Osteoblast (primary cell): ENCODE data around the gene CCDC110. TPM values are rescaled to one million over a fixed set of nuclear protein-coding genes. Genes with fewer than 3 reads are reported as not detected.

Experiments
- DNase-seq: peaks from one replicate; pipeline ENCODE4 v3.0.0; 2011; ENCODE audit warnings: low spot score, mixed read lengths; ENCODE audit not compliant: insufficient read length; ENCODE audit errors: missing footprints
- H2AFZ ChIP-seq: 2 replicates; pipeline ENCODE4 v1.6.0; 2011; ENCODE audit warnings: mild to moderate bottlenecking, low read length
- H3K27ac ChIP-seq: 2 replicates; pipeline ENCODE4 v1.5.1; 2011; ENCODE audit warnings: mild to moderate bottlenecking, low read depth, low read length, moderate library complexity
- H3K27me3 ChIP-seq: 2 replicates; pipeline ENCODE4 v1.6.0; 2012; ENCODE audit warnings: mild to moderate bottlenecking, control low read depth, inconsistent platforms, low read length, moderate library complexity; ENCODE audit not compliant: insufficient read depth
- H3K36me3 ChIP-seq: 2 replicates; pipeline ENCODE4 v1.5.1; 2011; ENCODE audit warnings: mild to moderate bottlenecking, low read length, control low read depth, moderate library complexity; ENCODE audit not compliant: insufficient read depth
- H3K4me1 ChIP-seq: 2 replicates; pipeline ENCODE4 v1.5.1; 2011; ENCODE audit warnings: mild to moderate bottlenecking, low read length, control low read depth, moderate library complexity; ENCODE audit not compliant: insufficient read depth
- H3K4me2 ChIP-seq: 2 replicates; pipeline ENCODE4 v1.6.0; 2011; ENCODE audit warnings: mild to moderate bottlenecking, low read length; ENCODE audit not compliant: insufficient read depth
- H3K4me3 ChIP-seq: fragments of 200-600 bp; sonication (generic); 3 replicates; pipeline ENCODE4 v1.5.1; 2012; ENCODE audit warnings: mild to moderate bottlenecking, low read length, inconsistent platforms; ENCODE audit not compliant: insufficient read depth
- H3K79me2 ChIP-seq: 2 replicates; pipeline ENCODE4 v1.6.0; 2012; ENCODE audit warnings: mild to moderate bottlenecking, low read length, control low read depth, inconsistent platforms; ENCODE audit not compliant: insufficient read depth
- H3K9me3 ChIP-seq: 2 replicates; pipeline ENCODE4 v1.5.1; 2011; ENCODE audit warnings: low read depth, low read length, control low read depth
- H4K20me1 ChIP-seq: 2 replicates; pipeline ENCODE4 v1.6.0; 2012; ENCODE audit warnings: mild to moderate bottlenecking, low read length, control low read depth; ENCODE audit not compliant: insufficient read depth
- total RNA-seq: library from RNA; depleted of rRNA; stranded (reverse); fragments of >200 nt; gene quantifications from 2 replicates; pipeline ENCODE4 v1.2.3, GENCODE V29; 2012
- TF ChIP-seq, protein P1 (sequence below): IDR thresholded peaks from 2 replicates; pipeline ENCODE4 v1.5.1; 2011; ENCODE audit warnings: mild to moderate bottlenecking, low read depth, low read length, moderate library complexity; ENCODE audit errors: extremely low read depth

The CCDC110 gene
- total RNA-seq, result 2.2 and 2.4 TPM in 2 replicates

DNA sequence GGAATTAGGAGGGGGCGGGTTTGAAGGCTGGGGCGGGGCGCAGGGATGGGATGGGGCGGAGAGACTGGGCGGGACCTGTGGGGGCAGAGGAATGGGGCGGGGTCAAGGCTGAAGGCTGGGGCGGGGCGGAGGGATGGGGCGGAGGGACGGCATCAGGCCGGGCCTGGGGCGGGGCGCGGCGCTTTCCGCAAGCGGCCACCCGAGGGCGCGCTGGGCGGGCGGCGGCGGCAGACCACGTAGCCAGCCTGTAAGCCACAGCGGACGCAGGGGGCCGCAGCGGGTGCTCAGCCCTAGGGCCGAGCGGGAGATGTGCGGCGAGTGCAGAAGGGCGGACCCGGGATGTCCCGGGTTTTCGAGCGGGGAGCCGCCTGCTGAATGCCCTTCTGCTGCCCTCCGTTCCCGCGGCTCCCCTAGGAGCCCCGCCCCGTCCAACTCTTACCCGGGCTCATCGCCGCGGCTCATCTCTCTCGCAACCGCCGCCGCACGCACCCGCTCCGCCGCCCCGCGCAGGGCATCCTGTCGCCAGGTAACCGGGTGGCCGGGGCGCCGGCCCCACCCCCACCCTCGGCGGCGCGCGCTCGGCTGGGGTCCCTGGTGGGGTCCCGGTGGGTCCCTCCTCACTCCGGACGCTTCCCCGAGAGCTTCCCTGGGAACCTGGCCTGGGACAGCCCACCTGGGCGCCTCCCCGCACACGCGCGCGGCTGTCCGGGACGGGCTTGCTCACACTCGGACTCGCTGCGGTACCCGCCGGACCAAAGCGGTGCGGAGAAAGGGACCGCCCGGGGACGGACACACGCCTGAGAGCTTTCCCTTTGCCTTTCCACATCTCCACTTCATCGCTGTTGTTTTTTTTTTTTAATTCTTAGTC lies at the start of gene CCDC110:
Gene CCDC110 (minus strand): TSS at position 499 of the 868 bp plus-strand sequence. CDS start 50 bp downstream, at position 449.
- peak within 1 kb of the TSS; percentile 85 for H3K4me3 ChIP-seq
- peaks cover 12% of the 10 kb centered on the region for H3K27me3 ChIP-seq
- TF ChIP-seq, protein P1, sequence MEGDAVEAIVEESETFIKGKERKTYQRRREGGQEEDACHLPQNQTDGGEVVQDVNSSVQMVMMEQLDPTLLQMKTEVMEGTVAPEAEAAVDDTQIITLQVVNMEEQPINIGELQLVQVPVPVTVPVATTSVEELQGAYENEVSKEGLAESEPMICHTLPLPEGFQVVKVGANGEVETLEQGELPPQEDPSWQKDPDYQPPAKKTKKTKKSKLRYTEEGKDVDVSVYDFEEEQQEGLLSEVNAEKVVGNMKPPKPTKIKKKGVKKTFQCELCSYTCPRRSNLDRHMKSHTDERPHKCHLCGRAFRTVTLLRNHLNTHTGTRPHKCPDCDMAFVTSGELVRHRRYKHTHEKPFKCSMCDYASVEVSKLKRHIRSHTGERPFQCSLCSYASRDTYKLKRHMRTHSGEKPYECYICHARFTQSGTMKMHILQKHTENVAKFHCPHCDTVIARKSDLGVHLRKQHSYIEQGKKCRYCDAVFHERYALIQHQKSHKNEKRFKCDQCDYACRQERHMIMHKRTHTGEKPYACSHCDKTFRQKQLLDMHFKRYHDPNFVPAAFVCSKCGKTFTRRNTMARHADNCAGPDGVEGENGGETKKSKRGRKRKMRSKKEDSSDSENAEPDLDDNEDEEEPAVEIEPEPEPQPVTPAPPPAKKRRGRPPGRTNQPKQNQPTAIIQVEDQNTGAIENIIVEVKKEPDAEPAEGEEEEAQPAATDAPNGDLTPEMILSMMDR, result peak; percentile 30
- no peaks in the 10 kb centered on the region for H3K9me3 ChIP-seq
- peak within 1 kb of the TSS; percentile 83 for H2AFZ ChIP-seq
- peaks cover 18% of the 10 kb centered on the region for H3K4me1 ChIP-seq
- peak within 1 kb of the TSS; percentile 90 for H3K4me2 ChIP-seq
- H4K20me1 ChIP-seq, result no peaks in the 10 kb centered on the region
- H3K27ac ChIP-seq, result peak within 1 kb of the TSS; percentile 58
- no peaks in the 10 kb centered on the region for H3K79me2 ChIP-seq
- no peaks in the 10 kb centered on the region for H3K36me3 ChIP-seq
- DNase-seq, result peak; percentile 99

DNA sequence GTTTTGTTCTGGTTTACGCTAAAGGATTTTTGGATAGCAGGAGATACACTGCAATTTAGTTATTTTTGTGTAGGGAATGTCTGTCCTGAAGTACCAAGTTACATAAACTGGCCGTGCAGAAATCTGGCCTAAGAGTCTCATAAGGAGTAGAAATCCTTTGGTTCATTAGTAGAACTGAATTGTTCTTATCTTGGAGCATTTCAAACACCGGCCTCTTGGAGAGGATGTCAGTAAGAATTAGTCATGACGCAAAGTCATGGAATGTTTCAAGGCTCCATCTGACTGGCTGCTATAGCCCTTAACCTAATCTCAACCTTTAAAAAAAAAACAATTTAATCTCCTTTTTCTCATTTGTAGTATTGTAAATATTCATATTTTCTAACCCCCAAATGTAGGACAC lies 48.6 kb upstream of the CCDC110 start:
- Histone ChIP-seq H3K4me3 (no peak overlapping the region), H3K27me3 (no peaks in the 10 kb centered on the region), H3K27ac (no peak overlapping the region), H2AFZ (no peak overlapping the region), H3K9me3 (no peaks in the 10 kb centered on the region), H3K4me2 (no peak overlapping the region), H3K79me2 (no peaks in the 10 kb centered on the region), H3K4me1 (peaks cover 4% of the 10 kb centered on the region), H4K20me1 (no peaks in the 10 kb centered on the region), H3K36me3 (no peaks in the 10 kb centered on the region)
- DNase-seq, result peak; percentile 68
- TF ChIP-seq, protein P1, result no peak

DNA sequence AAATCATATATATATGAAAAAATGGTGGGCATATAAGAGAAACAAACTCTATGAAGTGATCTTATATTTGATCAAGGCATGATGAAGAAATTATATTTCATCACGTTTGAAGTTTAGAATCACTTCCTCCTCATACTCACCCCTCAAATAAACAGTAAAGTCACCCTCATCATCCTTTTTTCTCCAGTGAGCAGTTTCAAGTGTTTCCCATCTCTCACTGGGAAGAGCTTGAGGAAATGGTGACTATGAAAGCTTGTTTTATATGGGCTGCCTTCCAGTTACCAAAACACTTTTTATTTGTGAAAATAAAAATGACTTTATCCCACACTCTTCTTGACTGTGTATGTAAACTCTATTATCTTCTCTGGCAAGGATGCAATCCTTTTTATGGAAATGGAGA lies 47.0 kb upstream of the CCDC110 start:
- H3K27me3 ChIP-seq, result no peaks in the 10 kb centered on the region
- TF ChIP-seq, protein P1, result no peak

DNA sequence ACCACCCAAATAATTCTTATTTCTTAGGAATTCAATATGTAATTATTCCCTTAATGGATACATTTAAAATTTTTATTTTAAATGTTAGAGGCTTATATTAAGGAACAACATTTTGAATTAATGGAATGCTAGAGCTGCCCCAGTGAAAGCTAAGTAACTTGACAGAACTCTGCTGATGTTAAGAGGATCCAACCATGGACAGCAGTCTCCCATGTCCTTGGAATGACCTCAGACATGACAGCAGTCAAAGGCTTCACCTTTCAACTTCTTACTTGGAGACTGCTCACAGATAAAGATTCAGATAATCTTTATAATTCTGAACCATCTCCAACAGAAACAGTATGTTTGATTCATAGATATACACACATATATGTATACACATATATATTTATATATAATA lies 46.5 kb upstream of the CCDC110 start:
- no peaks in the 10 kb centered on the region for H3K27me3 ChIP-seq
- no peak overlapping the region for H3K27ac ChIP-seq
- no peaks in the 10 kb centered on the region for H3K79me2 ChIP-seq
- TF ChIP-seq, protein P1, result no peak
- no peak overlapping the region for H3K4me2 ChIP-seq
- no peaks in the 10 kb centered on the region for H3K36me3 ChIP-seq
- no peaks in the 10 kb centered on the region for H4K20me1 ChIP-seq
- peaks cover 10% of the 10 kb centered on the region for H3K4me1 ChIP-seq
- no peak overlapping the region for H2AFZ ChIP-seq
- H3K9me3 ChIP-seq, result no peaks in the 10 kb centered on the region
- H3K4me3 ChIP-seq, result no peak overlapping the region
- DNase-seq, result no peak

More for the DNA sequence above, 47.0 kb upstream of the CCDC110 start:
- H3K27ac ChIP-seq, result no peak overlapping the region
- no peaks in the 10 kb centered on the region for H3K79me2 ChIP-seq
- H3K4me3 ChIP-seq, result no peak overlapping the region
- H3K36me3 ChIP-seq, result no peaks in the 10 kb centered on the region
- H3K4me1 ChIP-seq, result peaks cover 6% of the 10 kb centered on the region
- H2AFZ ChIP-seq, result no peak overlapping the region
- no peak overlapping the region for H3K4me2 ChIP-seq
- no peak for DNase-seq
- H4K20me1 ChIP-seq, result no peaks in the 10 kb centered on the region
- H3K9me3 ChIP-seq, result no peaks in the 10 kb centered on the region
